DMS153 (cell line): Measurements from ENCODE around the gene FAHD2A.
"Not testable (repeated sequence)": the region's sequence is repeated elsewhere in the genome, so short reads cannot be mapped to it uniquely, and the experiment has no call there.

Source experiments
- DNase-seq: peaks from one replicate; lab custom pipeline; 2025; lab: John Stamatoyannopoulos, UW

The FAHD2A gene

GRCh38 chr2:95435162-95435871 lies 32.8 kb downstream of the FAHD2A start:
- not testable (repeated sequence) for DNase-seq

GRCh38 chr2:95435872-95436209 lies 33.3 kb downstream of the FAHD2A start:
- DNase-seq = not testable (repeated sequence)

- DNase-seq = not testable (repeated sequence)
Measured at GRCh38 chr2:95442474-95443099, 40.1 kb downstream of the FAHD2A start.

- not testable (repeated sequence) for DNase-seq
Measured at GRCh38 chr2:95445317-95445716, 42.8 kb downstream of the FAHD2A start.

GRCh38 chr2:95463292-95463691 lies 60.8 kb downstream of the FAHD2A start:
- not testable (repeated sequence) for DNase-seq
